Osteoblast (primary cell): ENCODE results near the gene PSG1. TPM values are rescaled to one million over a fixed set of nuclear protein-coding genes. Genes with fewer than 3 reads are reported as not detected.
"Not testable (repeated sequence)": the region's sequence is repeated elsewhere in the genome, so short reads cannot be mapped to it uniquely, and the experiment has no call there.

Source experiments
- DNase-seq: peaks from one replicate; pipeline ENCODE4 v3.0.0; 2011; ENCODE audit warnings: low spot score, mixed read lengths; ENCODE audit not compliant: insufficient read length; ENCODE audit errors: missing footprints
- H2AFZ ChIP-seq: 2 replicates; pipeline ENCODE4 v1.6.0; 2011; ENCODE audit warnings: mild to moderate bottlenecking, low read length
- H3K27ac ChIP-seq: 2 replicates; pipeline ENCODE4 v1.5.1; 2011; ENCODE audit warnings: mild to moderate bottlenecking, low read depth, low read length, moderate library complexity
- H3K27me3 ChIP-seq: 2 replicates; pipeline ENCODE4 v1.6.0; 2012; ENCODE audit warnings: mild to moderate bottlenecking, control low read depth, inconsistent platforms, low read length, moderate library complexity; ENCODE audit not compliant: insufficient read depth
- H3K36me3 ChIP-seq: 2 replicates; pipeline ENCODE4 v1.5.1; 2011; ENCODE audit warnings: mild to moderate bottlenecking, low read length, control low read depth, moderate library complexity; ENCODE audit not compliant: insufficient read depth
- H3K4me1 ChIP-seq: 2 replicates; pipeline ENCODE4 v1.5.1; 2011; ENCODE audit warnings: mild to moderate bottlenecking, low read length, control low read depth, moderate library complexity; ENCODE audit not compliant: insufficient read depth
- H3K4me2 ChIP-seq: 2 replicates; pipeline ENCODE4 v1.6.0; 2011; ENCODE audit warnings: mild to moderate bottlenecking, low read length; ENCODE audit not compliant: insufficient read depth
- H3K4me3 ChIP-seq: fragments of 200-600 bp; sonication (generic); 3 replicates; pipeline ENCODE4 v1.5.1; 2012; ENCODE audit warnings: mild to moderate bottlenecking, low read length, inconsistent platforms; ENCODE audit not compliant: insufficient read depth
- H3K79me2 ChIP-seq: 2 replicates; pipeline ENCODE4 v1.6.0; 2012; ENCODE audit warnings: mild to moderate bottlenecking, low read length, control low read depth, inconsistent platforms; ENCODE audit not compliant: insufficient read depth
- H3K9me3 ChIP-seq: 2 replicates; pipeline ENCODE4 v1.5.1; 2011; ENCODE audit warnings: low read depth, low read length, control low read depth
- H4K20me1 ChIP-seq: 2 replicates; pipeline ENCODE4 v1.6.0; 2012; ENCODE audit warnings: mild to moderate bottlenecking, low read length, control low read depth; ENCODE audit not compliant: insufficient read depth
- CTCF ChIP-seq: IDR thresholded peaks from 2 replicates; pipeline ENCODE4 v1.5.1; 2011; ENCODE audit warnings: mild to moderate bottlenecking, low read depth, low read length, moderate library complexity; ENCODE audit errors: extremely low read depth
- total RNA-seq: library from RNA; depleted of rRNA; stranded (reverse); fragments of >200 nt; gene quantifications from 2 replicates; pipeline ENCODE4 v1.2.3, GENCODE V29; 2012

Gene PSG1
- total RNA-seq, 1 donor, result 0.36 TPM

DNA sequence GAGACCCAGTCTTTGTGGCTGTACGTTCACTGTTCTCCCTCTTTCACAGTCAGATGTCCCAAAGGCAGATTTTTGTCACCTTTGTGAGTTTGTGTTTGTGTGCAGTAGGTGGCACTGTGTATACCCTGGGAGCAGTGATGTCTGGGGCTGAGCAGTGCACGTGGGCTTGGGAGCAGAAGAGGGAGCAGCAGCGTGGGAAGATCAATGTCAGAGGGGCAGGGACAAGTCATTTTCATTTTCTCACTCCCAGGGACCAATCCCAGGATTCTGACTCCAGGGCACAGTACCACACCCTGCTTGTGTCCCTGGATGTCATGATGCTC is 40.2 kb upstream of the PSG1 start:
- Histone ChIP-seq H3K4me2 (no peak overlapping the region), H3K79me2 (no peaks in the 10 kb centered on the region), H2AFZ (no peak overlapping the region), H3K27ac (no peak overlapping the region), H3K4me3 (no peak overlapping the region), H3K27me3 (no peaks in the 10 kb centered on the region), H3K4me1 (no peaks in the 10 kb centered on the region), H3K9me3 (no peaks in the 10 kb centered on the region), H4K20me1 (no peaks in the 10 kb centered on the region), H3K36me3 (no peaks in the 10 kb centered on the region)
- no peak for DNase-seq
- TF ChIP-seq CTCF, result no peak

- not testable (repeated sequence) for H3K4me3 ChIP-seq, H3K79me2 ChIP-seq, H4K20me1 ChIP-seq, H3K27me3 ChIP-seq, H3K27ac ChIP-seq, DNase-seq, H3K4me1 ChIP-seq, H3K4me2 ChIP-seq, H3K36me3 ChIP-seq, H2AFZ ChIP-seq, H3K9me3 ChIP-seq
- TF ChIP-seq CTCF, result peak; percentile 29
These were observed 39.7 kb upstream of the PSG1 start for GRCh38 chr19:42919070-42919756.

DNA sequence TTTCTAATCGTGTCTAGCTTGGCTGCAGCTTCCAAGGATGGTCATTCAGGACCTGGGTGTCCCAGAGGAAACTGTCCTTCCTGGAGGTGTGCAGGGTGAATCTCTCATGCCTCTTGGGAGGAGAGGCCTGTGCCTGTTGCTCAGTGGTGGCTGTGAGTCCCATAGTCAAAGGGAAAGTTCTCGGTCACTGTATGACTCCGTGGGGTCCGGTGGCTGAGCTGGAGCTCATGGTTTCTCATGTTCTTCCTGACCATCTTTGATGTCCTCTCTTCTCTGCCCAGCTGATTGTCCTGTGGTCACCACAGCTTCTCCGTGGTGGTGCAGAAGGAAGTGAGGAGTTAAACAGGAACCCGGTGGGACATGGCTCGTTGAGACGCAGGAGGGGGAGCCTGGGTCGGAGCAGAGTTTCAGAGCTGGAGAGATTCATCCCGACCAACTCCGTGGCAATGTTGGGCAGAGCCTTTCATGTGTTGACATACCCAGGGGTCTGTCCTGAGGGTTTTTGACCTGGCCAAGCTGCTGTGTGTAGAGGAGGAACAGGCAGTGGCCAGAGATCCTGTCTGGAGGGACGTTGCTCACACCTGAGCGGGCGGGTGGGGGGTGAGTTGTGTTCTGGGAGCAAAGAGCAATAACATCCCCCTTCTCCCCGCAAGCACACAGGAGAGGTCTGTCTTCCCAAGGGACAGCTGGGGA is 39.0 kb upstream of the PSG1 start:
- not testable (repeated sequence) for H3K27me3 ChIP-seq, H3K9me3 ChIP-seq, H3K27ac ChIP-seq, H3K4me3 ChIP-seq, H3K79me2 ChIP-seq, H3K36me3 ChIP-seq, H2AFZ ChIP-seq, H3K4me1 ChIP-seq, DNase-seq, H3K4me2 ChIP-seq, H4K20me1 ChIP-seq

GRCh38 chr19:42917634-42918033 is 38.1 kb upstream of the PSG1 start, which contains the start of gene PSG6:
Gene PSG6, minus strand, starts transcription at chr19:42917894. Its CDS starts 102 bp downstream, at chr19:42917792.
- H3K27me3 ChIP-seq, H2AFZ ChIP-seq, H3K79me2 ChIP-seq, H4K20me1 ChIP-seq, H3K4me2 ChIP-seq, H3K9me3 ChIP-seq, H3K4me1 ChIP-seq, H3K4me3 ChIP-seq, H3K27ac ChIP-seq, DNase-seq, H3K36me3 ChIP-seq: not testable (repeated sequence)

GRCh38 chr19:42916931-42917330 is 37.4 kb upstream of the PSG1 start:
- not testable (repeated sequence) for H4K20me1 ChIP-seq, H3K79me2 ChIP-seq, H3K36me3 ChIP-seq, H3K4me3 ChIP-seq, H3K9me3 ChIP-seq, H2AFZ ChIP-seq, H3K4me2 ChIP-seq, H3K27ac ChIP-seq, H3K27me3 ChIP-seq, H3K4me1 ChIP-seq
- peak; percentile 21 for DNase-seq

DNA sequence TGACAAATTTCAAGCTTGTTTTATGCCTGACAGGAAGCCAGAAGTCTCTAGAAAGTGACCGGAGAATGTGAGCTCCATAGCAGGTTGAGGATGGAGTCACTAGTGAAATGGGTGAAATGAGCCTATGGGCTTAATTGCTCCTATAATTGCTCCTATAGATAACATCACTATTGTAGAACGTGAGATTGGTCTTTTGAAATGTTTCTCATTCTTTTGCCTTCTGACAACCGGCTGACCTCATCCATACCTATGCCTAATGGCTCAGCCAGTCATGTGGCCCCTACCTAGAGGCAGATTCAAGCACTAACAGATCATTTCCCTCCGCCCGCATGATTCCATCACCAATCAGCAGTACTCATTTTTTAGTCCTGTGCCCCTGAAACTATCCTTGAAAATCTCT is 34.0 kb upstream of the PSG1 start:
- H2AFZ ChIP-seq, H3K79me2 ChIP-seq, H3K4me1 ChIP-seq, H3K27ac ChIP-seq, H3K36me3 ChIP-seq, H3K27me3 ChIP-seq, H3K9me3 ChIP-seq, H3K4me2 ChIP-seq, DNase-seq, H3K4me3 ChIP-seq, H4K20me1 ChIP-seq: not testable (repeated sequence)

- H3K4me1 ChIP-seq, H2AFZ ChIP-seq, DNase-seq, H3K9me3 ChIP-seq, H3K4me2 ChIP-seq, H3K27me3 ChIP-seq, H3K27ac ChIP-seq, H4K20me1 ChIP-seq, H3K36me3 ChIP-seq, H3K79me2 ChIP-seq, H3K4me3 ChIP-seq: not testable (repeated sequence)
These were observed 33.4 kb upstream of the PSG1 start for GRCh38 chr19:42912941-42913340.
